Activated T-helper 1 cell treated with Interleukin-2 at 50 U/mL for 16 hours (primary cell): ENCODE data around the gene CFAP44.
"Not testable (repeated sequence)": the region's sequence is repeated elsewhere in the genome, so short reads cannot be mapped to it uniquely, and the experiment has no call there.

Experiments used
- DNase-seq: peaks from one replicate; pipeline ENCODE4 v3.0.0-alpha.2; 2020; ENCODE audit warnings: low read depth

CFAP44 gene

DNA sequence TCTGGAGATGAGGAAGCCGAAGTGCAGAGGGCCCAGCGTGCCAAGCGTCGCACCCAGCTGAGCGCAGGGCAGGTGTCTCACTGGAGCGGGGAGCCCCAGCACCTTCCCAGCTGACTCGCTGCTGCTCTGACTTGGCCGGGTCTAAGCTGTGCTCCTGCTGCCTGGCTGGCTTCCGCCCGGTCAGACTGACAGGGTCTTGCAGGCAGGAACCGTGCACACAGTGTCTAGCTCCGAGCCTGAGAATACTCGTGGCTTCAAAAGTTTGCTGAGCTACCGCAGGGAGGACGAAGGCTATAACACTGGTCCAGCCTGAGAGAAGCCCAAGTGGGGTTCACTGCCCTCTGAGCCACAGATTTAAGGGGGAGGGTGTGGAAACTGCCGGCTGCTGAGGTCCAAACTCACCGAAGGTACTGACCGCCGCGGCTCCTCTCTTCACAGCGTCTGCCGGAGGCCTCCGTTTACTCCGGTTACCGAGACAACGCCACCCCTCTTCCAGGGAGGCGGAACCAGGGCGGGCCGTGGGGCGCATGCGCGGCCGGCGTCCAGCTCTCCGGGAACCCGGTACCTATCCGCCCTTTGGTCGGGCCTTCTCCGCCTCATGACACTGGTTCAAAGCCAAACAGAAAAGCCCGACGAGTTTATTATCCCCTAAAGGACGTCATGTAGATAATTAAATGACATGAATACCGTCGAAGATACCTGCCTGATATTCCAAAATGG, at the start of gene CFAP44:
TSS of gene CFAP44 (minus strand) at position 443 of the 720 bp plus-strand sequence. CDS start 7,829 bp downstream, outside the sequence.
- peak; percentile 35 for DNase-seq

- no peak for DNase-seq
Observed at GRCh38 chr3:113485161-113485609, 43.9 kb upstream of the CFAP44 start.

DNA sequence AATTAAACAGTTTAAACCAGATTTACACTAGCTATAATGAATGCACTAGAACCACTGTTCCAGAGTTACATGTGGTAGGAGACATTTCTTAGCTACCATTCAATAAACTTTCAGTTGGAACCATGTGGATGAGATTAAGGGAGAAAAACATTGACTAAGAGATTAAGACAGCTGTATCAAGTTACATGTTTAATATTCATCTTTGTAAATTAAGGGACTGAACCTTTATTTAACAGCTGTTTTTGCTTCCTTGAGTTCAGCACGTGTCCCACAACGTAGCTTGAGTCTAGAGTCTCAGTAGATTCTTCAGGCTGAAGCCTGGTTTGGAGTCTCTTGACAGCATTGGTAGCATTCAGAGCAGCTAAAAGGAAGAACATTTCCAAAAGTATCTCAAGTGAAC, 27.2 kb upstream of the CFAP44 start:
- DNase-seq: no peak

DNA sequence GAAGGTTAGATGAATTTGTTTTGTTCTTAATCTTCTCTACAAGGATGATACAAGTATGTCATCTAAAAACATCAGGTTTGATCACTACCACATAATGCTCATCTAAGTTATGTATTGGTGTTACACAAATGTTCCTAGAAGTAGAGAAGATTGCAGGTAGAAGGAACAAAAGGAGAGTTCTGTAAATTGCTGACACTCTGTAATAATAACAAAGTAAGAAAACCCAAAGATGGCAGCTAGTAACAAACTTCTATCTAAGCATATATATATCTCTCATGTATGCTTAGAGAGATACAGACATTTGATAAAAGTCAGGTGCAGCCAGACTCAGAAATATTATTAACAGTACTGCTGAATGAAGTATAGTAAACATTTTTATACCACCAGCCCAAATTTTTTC, 20.2 kb upstream of the CFAP44 start:
- no peak for DNase-seq

- DNase-seq: not testable (repeated sequence)
Observed at GRCh38 chr3:113458554-113458953, 17.3 kb upstream of the CFAP44 start.

- no peak for DNase-seq
Observed at GRCh38 chr3:113455446-113455845, 14.2 kb upstream of the CFAP44 start.

DNA sequence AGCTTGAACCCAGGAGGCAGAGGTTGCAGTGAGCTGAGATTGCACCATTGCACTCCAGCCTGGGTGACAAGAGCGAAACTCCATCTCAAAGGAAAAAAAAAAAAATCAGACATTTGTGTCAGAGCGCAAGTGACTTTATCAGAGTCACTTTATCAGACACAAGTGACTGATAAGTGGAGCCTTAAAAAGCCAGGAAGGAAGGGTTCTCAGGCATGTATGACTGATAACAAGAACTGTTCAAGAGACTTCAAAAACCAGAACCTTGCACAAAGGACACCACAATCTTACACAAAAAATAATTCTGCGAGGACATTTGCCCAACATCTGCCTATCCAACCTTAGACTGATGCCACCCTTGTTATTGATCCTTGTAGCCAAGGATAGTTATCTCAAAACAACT, 13.3 kb upstream of the CFAP44 start:
- no peak for DNase-seq

DNA sequence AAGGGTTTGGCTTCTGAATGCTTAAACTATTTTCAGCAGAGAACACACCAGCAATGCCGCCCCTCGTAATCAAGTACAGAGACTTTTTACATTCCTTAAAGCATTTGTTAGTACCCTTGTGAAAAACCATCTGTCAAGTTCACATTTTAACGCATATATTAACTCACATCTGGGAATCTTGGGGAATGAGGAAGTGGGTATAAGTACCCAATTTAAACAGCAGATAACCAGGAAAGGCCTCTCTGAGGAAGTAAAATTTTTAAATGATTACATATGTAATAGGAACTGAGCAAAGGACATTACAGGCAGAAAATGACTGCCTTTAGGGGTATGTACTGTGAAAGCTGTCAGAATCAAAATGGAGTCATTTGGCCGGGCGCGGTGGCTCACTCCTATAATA, 12.8 kb upstream of the CFAP44 start:
- no peak for DNase-seq

- no peak for DNase-seq
Observed at GRCh38 chr3:113450911-113451310, 9.6 kb upstream of the CFAP44 start.

- no peak for DNase-seq
Observed at GRCh38 chr3:113439606-113440005, 1.7 kb downstream of the CFAP44 start.

GRCh38 chr3:113438224-113438623, 3.1 kb downstream of the CFAP44 start:
- no peak for DNase-seq

DNA sequence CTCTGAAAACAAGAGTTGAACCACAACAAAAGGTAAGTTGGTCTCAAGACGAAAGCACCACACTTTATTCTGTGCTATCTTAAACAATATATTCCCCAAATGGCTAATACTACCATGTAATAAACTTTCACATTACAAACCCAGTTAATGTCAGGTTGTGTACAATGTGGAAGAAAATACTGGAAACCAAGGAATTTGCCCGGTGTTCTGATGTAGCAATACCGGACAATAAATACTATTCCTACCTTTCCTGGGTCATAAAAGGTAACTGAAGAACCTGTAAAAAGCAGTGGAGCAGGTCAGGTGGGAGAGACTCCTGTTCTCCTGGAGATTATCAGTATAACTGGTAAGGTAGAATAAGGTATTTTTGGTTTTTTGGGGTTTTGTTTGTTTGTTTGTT, 3.9 kb downstream of the CFAP44 start:
- no peak for DNase-seq

- DNase-seq: no peak
Observed at GRCh38 chr3:113436809-113437208, 4.5 kb downstream of the CFAP44 start.

DNA sequence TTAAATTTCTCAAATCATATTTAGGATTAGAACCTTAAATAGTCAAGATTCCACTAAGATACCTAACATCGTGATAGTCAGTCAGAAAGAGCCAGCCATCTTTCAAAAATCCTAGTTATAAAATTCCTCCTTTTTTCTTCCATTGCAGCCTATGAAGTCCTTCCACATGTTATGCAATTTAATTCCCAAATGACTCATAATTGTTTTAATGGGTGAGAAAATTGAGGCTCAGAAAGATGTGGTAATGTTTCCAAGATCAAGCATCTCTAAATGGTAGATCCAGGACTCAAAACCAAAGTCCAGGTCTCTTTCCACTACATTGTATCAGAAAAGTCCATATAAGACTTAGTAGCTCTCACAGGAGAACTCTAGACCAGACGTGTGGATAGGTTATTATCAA, 9.5 kb downstream of the CFAP44 start:
- DNase-seq: no peak

DNA sequence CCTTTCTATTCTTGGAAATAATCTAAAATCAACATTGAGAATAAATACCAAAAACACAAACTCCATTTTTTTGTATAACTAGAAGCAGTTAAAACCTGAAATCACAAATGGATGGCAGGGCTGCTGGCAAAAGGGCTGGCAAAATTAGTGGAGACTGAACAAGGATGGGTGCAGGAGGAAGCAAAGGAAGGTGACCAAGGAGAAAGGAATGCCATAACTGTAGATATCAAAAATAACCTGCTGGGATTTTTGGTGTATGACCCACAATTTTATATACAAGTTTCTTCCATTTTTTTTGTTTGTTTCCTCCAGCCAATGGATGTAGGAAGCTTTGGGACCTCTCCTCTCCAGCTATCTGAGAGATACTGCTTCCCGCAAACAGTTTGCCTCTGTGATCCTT, 12.7 kb downstream of the CFAP44 start:
- DNase-seq: no peak

DNA sequence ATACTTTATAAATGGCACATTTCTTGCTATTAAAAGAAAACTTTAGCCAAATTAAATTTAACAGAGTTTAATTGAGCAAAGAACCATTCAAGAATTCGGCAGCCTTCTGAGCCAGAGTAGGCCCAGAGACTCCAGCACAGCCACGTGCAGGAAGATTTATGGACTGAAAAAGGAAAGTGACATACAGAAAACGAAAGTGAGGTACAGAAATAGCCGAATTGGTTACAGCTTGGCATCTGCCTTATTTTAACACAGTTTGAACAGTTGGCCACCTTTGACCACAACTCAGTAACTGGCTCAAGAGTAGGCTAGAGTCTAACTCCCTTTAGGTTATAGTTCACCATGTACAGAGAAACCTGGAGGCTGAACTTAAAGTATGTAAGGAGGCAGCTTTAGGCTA, 17.6 kb downstream of the CFAP44 start:
- no peak for DNase-seq

GRCh38 chr3:113421082-113421481, 20.2 kb downstream of the CFAP44 start:
- DNase-seq: no peak

DNA sequence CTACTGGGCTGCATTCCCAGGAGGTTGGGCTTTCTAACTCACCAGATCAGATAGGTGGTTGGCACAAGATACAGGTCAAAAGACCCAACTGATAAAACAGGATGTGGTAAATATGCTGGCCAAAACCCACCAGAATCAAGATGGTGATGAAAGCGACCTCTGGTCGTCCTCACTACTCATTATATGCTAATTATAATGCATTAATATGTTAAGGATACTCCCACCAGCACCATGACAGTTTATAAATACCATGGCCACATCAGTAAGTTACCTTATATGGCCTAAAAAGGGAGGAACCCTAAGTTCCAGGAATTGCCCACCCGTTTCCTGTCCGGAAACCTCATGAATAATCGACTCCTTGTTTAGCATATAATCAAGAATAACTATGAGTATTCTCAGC, 31.6 kb downstream of the CFAP44 start:
- DNase-seq: no peak

GRCh38 chr3:113405180-113405579, 36.1 kb downstream of the CFAP44 start:
- no peak for DNase-seq

GRCh38 chr3:113404637-113405036, 36.7 kb downstream of the CFAP44 start:
- no peak for DNase-seq
